ENCODE measurements around the gene ZNF83. TPM values are rescaled to one million over a fixed set of nuclear protein-coding genes. Genes with fewer than 3 reads are reported as not detected.
"Not testable (repeated sequence)": the region's sequence is repeated elsewhere in the genome, so short reads cannot be mapped to it uniquely, and the experiment has no call there.

ZNF83 gene
- total RNA-seq (10 to 100 TPM in 1 of 4 donors, 1 to 10 TPM in 3; 3.9 to 11.5 (median 4.5) TPM), polyA plus RNA-seq (10 to 100 TPM in 1 of 3 donors, 1 to 10 TPM in 2; 4.5 to 10.2 (median 7.7) TPM)
- long read RNA-seq, donor 1, partial matches to known transcripts = 0 of 1 reads
- long read RNA-seq, donor 1, other reads (novel, unspliced or antisense) = 0 of 1 reads
- long read RNA-seq, donor 2, partial matches to known transcripts = 0 of 5 reads
- long read RNA-seq, donor 2, other reads (novel, unspliced or antisense) = 2 of 5 reads

DNA sequence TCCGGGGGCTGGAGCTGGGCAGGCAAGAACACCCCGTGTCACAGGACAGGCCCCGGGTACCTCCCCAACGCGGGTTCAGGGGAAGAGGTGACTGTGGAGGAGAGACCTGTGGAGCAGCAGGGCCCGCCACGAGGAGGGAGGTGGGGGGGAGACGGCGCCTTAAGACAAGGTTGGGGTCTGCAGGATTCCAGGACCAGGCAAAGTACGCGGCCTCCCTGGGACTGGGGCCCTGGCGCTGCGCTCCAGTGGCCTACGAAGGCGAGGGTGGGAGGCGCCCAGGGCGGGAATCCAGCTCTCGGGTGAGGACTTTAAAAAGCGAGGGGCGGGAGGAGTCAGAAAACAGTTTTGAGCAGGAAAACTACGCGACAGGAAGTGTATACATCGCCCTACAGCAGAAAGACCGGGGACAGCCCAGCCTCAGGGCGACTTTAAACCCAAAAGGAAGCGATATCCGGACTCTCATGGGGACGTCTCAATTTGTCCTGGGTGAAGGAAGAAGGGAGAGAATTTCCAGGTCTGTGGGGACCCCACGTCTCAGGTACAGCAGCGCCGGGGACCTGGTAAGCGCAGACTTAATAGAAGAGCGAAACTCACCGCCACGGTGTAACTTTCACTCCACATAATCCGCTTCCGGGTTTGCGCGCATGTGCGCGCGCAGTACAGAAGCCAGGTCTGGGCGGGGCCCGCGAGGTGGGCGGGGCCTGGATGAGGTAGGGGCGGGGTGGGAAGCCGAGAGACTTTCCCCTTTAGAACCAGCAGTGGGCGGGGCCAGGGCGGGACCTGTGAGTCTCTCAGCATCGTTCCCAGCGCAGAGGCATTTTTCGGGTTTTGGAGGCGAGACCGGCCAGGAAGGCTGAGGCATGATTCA is at the start of gene ZNF83:
Gene ZNF83, minus strand, starts transcription at position 638 of the 868 bp plus-strand sequence.
- ATAC-seq (peak; percentile 95 to 100 (median 98)), DNase-seq (peak; percentile 96)
- Histone ChIP-seq H3K27me3 (ENCODE audit: insufficient read depth in 3 of 3, low read length in 2 of 3) (peaks cover 0 to 11% (median 0%) of the 10 kb centered on the region in 3 donors), H3K4me3 (peak within 1 kb of the TSS; percentile 78), H3K36me3 (ENCODE audit: insufficient read depth in 1 of 2, low read depth in 1 of 2) (peaks cover 0 to 4% of the 10 kb centered on the region in 2 donors), H3K9me3 (no peaks in the 10 kb centered on the region), H3K27ac (peak within 1 kb of the TSS; percentile 75), H3K4me1 (no peaks in the 10 kb centered on the region)
- WGBS, 3 donors = 1 to 2% (median 1%) methylated on average over 52 to 55 of the region's 55 CpGs
- TF ChIP-seq CTCF (IDR thresholded peaks at IDR 0.05) = no peak
- intact Hi-C loops (cut with DNase I) = loop anchor here in 1 of 2 donors (5.0 kb wide), 1 partner anchor 36 kb away; no protein-coding TSS in a partner anchor

- no peak overlapping the region for H3K4me3 ChIP-seq
- no peak overlapping the region for H3K27ac ChIP-seq
- peaks cover 0 to 11% (median 0%) of the 10 kb centered on the region in 3 donors for H3K27me3 ChIP-seq (ENCODE audit: insufficient read depth in 3 of 3, low read length in 2 of 3)
- H3K36me3 ChIP-seq (ENCODE audit: insufficient read depth in 1 of 2, low read depth in 1 of 2) = no peaks in the 10 kb centered on the region
- intact Hi-C loops (cut with DNase I) = no loop called here
- DNase-seq (no peak), ATAC-seq (no peak)
- WGBS, 3 donors = 92 to 95% (median 93%) methylated on average over 3 of the region's 3 CpGs
- H3K9me3 ChIP-seq = no peaks in the 10 kb centered on the region
- H3K4me1 ChIP-seq = peaks cover 4% of the 10 kb centered on the region
- TF ChIP-seq CTCF (IDR thresholded peaks at IDR 0.05) = no peak
Observed at GRCh38 chr19:52687684-52688083, 49.5 kb upstream of the ZNF83 start.

DNA sequence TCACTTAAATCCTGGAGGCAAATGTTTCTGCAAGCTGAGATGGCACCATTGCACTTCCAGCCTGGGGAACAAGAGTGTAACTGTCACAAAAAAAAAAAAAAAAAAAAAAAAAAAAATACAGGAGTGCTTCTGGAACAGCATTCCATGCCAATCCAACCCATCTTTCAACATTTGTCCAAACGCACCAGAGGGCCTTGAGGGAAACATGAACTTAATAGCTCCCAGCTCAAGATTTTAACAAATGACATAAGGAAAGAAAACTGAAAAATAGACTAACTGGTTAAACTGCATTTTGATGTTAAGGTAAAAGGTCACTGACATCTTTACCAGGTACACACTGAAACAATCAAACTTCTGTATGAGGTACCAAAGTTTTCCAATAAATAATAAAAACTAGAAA is 47.7 kb upstream of the ZNF83 start:
- 29 to 65% (median 33%) methylated on average over 1 of the region's 1 CpG for WGBS, 3 donors
- no peak for ATAC-seq
- H3K9me3 ChIP-seq = no peaks in the 10 kb centered on the region
- no peak for TF ChIP-seq CTCF (IDR thresholded peaks at IDR 0.05)
- H3K27ac ChIP-seq = no peak overlapping the region
- intact Hi-C loops (cut with DNase I) = no loop called here
- H3K4me3 ChIP-seq = no peak overlapping the region
- no peaks in the 10 kb centered on the region for H3K4me1 ChIP-seq
- DNase-seq = no peak
- no peaks in the 10 kb centered on the region for H3K27me3 ChIP-seq (ENCODE audit: insufficient read depth in 3 of 3, low read length in 2 of 3)
- no peaks in the 10 kb centered on the region for H3K36me3 ChIP-seq (ENCODE audit: insufficient read depth in 1 of 2, low read depth in 1 of 2)

DNA sequence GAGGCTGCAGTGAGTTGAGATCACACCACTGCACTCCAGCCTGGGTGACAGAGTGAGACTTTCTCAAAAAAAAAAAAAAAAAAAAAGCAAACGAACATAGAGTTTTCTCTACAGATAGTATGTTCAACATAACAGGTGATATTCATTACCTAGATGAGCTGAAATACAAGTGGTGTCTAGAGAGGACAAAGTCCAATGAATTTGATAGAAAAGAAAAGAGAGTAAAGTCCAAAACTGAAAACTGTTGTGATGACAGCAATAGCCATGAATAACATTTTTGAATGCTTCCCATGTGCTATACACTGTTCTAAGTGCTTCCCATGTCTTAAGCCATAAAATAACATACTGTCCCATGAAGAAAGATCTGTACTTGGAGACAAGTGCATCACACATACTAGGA is 43.1 kb upstream of the ZNF83 start:
- WGBS, 3 donors = 55 to 92% (median 73%) methylated on average over 1 of the region's 1 CpG
- H3K9me3 ChIP-seq; H3K27me3 ChIP-seq (ENCODE audit: insufficient read depth in 3 of 3, low read length in 2 of 3); DNase-seq; intact Hi-C loops (cut with DNase I); H3K4me1 ChIP-seq; H3K4me3 ChIP-seq; H3K36me3 ChIP-seq (ENCODE audit: insufficient read depth in 1 of 2, low read depth in 1 of 2); ATAC-seq; H3K27ac ChIP-seq: not testable (repeated sequence)

GRCh38 chr19:52679598-52679997 is 41.4 kb upstream of the ZNF83 start:
- H3K36me3 ChIP-seq (ENCODE audit: insufficient read depth in 1 of 2, low read depth in 1 of 2) = no peaks in the 10 kb centered on the region
- no peak for DNase-seq
- no peaks in the 10 kb centered on the region for H3K9me3 ChIP-seq
- no peak overlapping the region for H3K27ac ChIP-seq
- no peak for TF ChIP-seq CTCF (IDR thresholded peaks at IDR 0.05)
- intact Hi-C loops (cut with DNase I) = no loop called here
- H3K4me3 ChIP-seq = no peak overlapping the region
- H3K4me1 ChIP-seq = no peaks in the 10 kb centered on the region
- ATAC-seq = no peak
- WGBS, 3 donors = 92 to 96% (median 95%) methylated on average over 5 of the region's 5 CpGs
- H3K27me3 ChIP-seq (ENCODE audit: insufficient read depth in 3 of 3, low read length in 2 of 3) = no peaks in the 10 kb centered on the region

GRCh38 chr19:52675239-52675638 is 37.1 kb upstream of the ZNF83 start:
- intact Hi-C loops (cut with DNase I); H3K27me3 ChIP-seq (ENCODE audit: insufficient read depth in 3 of 3, low read length in 2 of 3); H3K9me3 ChIP-seq; H3K4me1 ChIP-seq; ATAC-seq; H3K4me3 ChIP-seq; H3K36me3 ChIP-seq (ENCODE audit: insufficient read depth in 1 of 2, low read depth in 1 of 2); H3K27ac ChIP-seq; DNase-seq: not testable (repeated sequence)
- 95 to 97% (median 96%) methylated on average over 6 of the region's 6 CpGs for WGBS, 3 donors

Measured in psoas muscle (tissue), 8 donors.